Heart right ventricle (tissue), 16 donors: ENCODE results near the gene ATP2C2. TPM values are rescaled to one million over a fixed set of nuclear protein-coding genes. Genes with fewer than 3 reads are reported as not detected.
A peak's percentile ranks its signal among the peaks of the same experiment; 100 is the strongest.
"Not testable (repeated sequence)": the region's sequence is repeated elsewhere in the genome, so short reads cannot be mapped to it uniquely, and the experiment has no call there.

ENCODE experiments used
- ATAC-seq, 8 donors: fragments of 200-7000 bp; cut with Tn5 transposase; one replicate each; pipeline ENCODE4 v1.9.1; 2020; ENCODE audit warnings: mild to moderate bottlenecking in 8 of 8, moderate library complexity in 8 of 8, moderate number of reproducible peaks in 1 of 8
- DNase-seq, 2 donors: peaks; one replicate each; pipeline ENCODE4 v3.0.0-alpha.2; 2020
- H3K27ac ChIP-seq, 10 donors: fragments of 200-600 bp; sonication (generic) in 2 of 10; one replicate each; pipeline versions ENCODE4 v1.5.0 to v1.8.0; 2020 to 2022; ENCODE audit warnings: mild to moderate bottlenecking in 3 of 10
- H3K27me3 ChIP-seq, 7 donors: fragments of 200-600 bp; one replicate each; pipeline ENCODE4 v1.8.0; 2021 to 2022; ENCODE audit warnings: mild to moderate bottlenecking in 2 of 7
- H3K36me3 ChIP-seq, 9 donors: fragments of 200-600 bp; sonication (generic) in 1 of 9; one replicate each; pipeline versions ENCODE4 v1.5.0 to v1.8.0; 2020 to 2022; ENCODE audit warnings: mild to moderate bottlenecking in 2 of 9
- H3K4me1 ChIP-seq, 9 donors: fragments of 200-600 bp; sonication (generic) in 1 of 9; one replicate each; pipeline versions ENCODE4 v1.5.0 to v1.8.0; 2020 to 2022; ENCODE audit warnings: mild to moderate bottlenecking in 4 of 9
- H3K4me3 ChIP-seq, 10 donors: fragments of 200-600 bp; sonication (generic) in 2 of 10; one replicate each; pipeline versions ENCODE4 v1.5.0 to v1.8.0; 2020 to 2022; ENCODE audit warnings: mild to moderate bottlenecking in 7 of 10, moderate library complexity in 2 of 10
- H3K9me3 ChIP-seq, 11 donors: fragments of 200-600 bp in 10 of 11; sonication (generic) in 2 of 11; one replicate each; pipeline versions ENCODE4 v1.5.0 to v1.8.0; 2013 to 2022; ENCODE audit warnings: mild to moderate bottlenecking in 2 of 11, control low read depth in 1 of 11, moderate library complexity in 1 of 11
- WGBS, 2 donors: extraction: QIAGEN DNeasy Blood & Tissue Kit; methylation state at CpG; one replicate each; pipeline ENCODE4 v1.1.7; 2013; ENCODE audit warnings: inconsistent platforms in 1 of 2; 5-methylcytosine and 5-hydroxymethylcytosine counted together
- intact Hi-C, 10 donors: fragments of 100-400 bp; cut with DNase I; formaldehyde crosslinking; loops; one replicate each; pipeline versions ENCODE4 v1.11.1 to v1.14.2; 2022
- polyA plus RNA-seq, 2 donors: library from polyadenylated mRNA; stranded (reverse); fragments of 200-250 nt; gene quantifications; one replicate each; pipeline ENCODE4 v1.2.3, GENCODE V29; 2013
- total RNA-seq, 10 donors: library from RNA; stranded (reverse); fragmentation: NEBNext Ultra II Directional in 3 of 10; extraction: Animal tissue kit (Norgen Biotek cat#: 25700) in 3 of 10; gene quantifications; one replicate each; pipeline versions ENCODE4 v1.2.1 to v1.2.4, GENCODE V29; 2021 to 2023
- TF ChIP-seq, protein P1 (sequence below), 9 donors: fragments of 200-600 bp; sonication (generic) in 2 of 9; IDR thresholded peaks; one replicate each; pipeline versions ENCODE4 v1.5.0 to v1.8.0; 2021 to 2022; ENCODE audit warnings: antibody characterized with exemption in 9 of 9, mild to moderate bottlenecking in 5 of 9, moderate library complexity in 1 of 9
- donor health status: Arrhythmogenic right ventricular cardiomyopathy.
- donor health status: ischemic (EF 13 %, LVEDD 7.1; RV severe dilation, severe dysfunction).
- donor health status: healthy with polysubstance abuse.
- donor health status: DM: no; HTN: yes; CAD: no.
- donor health status: DM: no; HTN: no; CAD: no.
- donor health status: ischemic (EF 25% LVEDD 6.9; RV normal size, moderate dysfunction).
- donor health status: ischemic (EF 25% LVEDD 5.7; RV mildly dilated, moderate dysfunction).
- donor health status: healthy.
- donor health status: DM: yes; HTN: yes; CAD: no.
- donor health status: Ischemic cardiomyopathy.
- donor health status: ischemic (EF 35%, LVEDD 5.7; RV mildly dilated, moderate dysfunction).
- donor health status: nonischemic (EF 11% LVEDD 7.7; RV severe dilation, severe dysfunction).
- donor health status: DM: yes; HTN: yes; CAD: no.
- donor health status: PGD.
- donor health status: ischemic (EF 29% LVEDD 5.4; RV normal size, mild dysfunction).
- donor health status: nonischemic (EF 23%, LVEDD 6.1; RV moderate dilation, normal function).

ATP2C2 gene
- total and polyA plus RNA-seq, 12 donors, result 0.01 TPM; not detected in 11

- intact Hi-C loops, result no loop called here
- Histone ChIP-seq H3K27ac (no peak overlapping the region), H3K27me3 (peaks cover 0 to 21% (median 7%) of the 10 kb centered on the region in 7 donors), H3K4me3 (peak overlapping the region in 1 of 10 donors; percentile 18), H3K36me3 (no peaks in the 10 kb centered on the region), H3K4me1 (peaks cover 0 to 11% (median 0%) of the 10 kb centered on the region in 9 donors), H3K9me3 (no peaks in the 10 kb centered on the region)
- 57 to 62% methylated on average over 20 of the region's 20 CpGs for WGBS, 2 donors
- TF ChIP-seq, protein P1, sequence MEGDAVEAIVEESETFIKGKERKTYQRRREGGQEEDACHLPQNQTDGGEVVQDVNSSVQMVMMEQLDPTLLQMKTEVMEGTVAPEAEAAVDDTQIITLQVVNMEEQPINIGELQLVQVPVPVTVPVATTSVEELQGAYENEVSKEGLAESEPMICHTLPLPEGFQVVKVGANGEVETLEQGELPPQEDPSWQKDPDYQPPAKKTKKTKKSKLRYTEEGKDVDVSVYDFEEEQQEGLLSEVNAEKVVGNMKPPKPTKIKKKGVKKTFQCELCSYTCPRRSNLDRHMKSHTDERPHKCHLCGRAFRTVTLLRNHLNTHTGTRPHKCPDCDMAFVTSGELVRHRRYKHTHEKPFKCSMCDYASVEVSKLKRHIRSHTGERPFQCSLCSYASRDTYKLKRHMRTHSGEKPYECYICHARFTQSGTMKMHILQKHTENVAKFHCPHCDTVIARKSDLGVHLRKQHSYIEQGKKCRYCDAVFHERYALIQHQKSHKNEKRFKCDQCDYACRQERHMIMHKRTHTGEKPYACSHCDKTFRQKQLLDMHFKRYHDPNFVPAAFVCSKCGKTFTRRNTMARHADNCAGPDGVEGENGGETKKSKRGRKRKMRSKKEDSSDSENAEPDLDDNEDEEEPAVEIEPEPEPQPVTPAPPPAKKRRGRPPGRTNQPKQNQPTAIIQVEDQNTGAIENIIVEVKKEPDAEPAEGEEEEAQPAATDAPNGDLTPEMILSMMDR (IDR thresholded peaks at IDR 0.05), result no peak
- DNase-seq, result no peak
- peak in 2 of 8 donors; percentile 24 to 34 for ATAC-seq
Observed at GRCh38 chr16:84391151-84392030, 23.1 kb downstream of the ATP2C2 start.

DNA sequence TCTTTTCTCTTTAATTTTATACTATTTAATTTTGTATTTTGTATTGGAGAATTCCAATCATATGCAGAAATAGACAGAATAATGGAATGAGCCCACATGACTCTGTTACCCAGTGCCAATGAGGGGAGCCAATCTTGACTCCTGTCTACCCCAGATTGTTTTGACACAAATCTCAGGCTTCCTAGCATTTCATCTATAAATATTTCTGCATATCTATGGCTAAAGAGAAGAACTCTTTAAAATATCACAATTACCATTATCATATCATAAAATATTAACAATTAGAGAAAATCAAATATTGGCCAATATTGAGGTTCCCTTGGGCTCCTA, 23.7 kb downstream of the ATP2C2 start:
- H3K9me3 ChIP-seq, result no peaks in the 10 kb centered on the region
- H3K4me3 ChIP-seq, result no peak overlapping the region
- TF ChIP-seq, protein P1 (IDR thresholded peaks at IDR 0.05), result no peak
- H3K27ac ChIP-seq, result no peak overlapping the region
- ATAC-seq (no peak), DNase-seq (no peak)
- intact Hi-C loops, result no loop called here
- H3K27me3 ChIP-seq, result peaks cover 0 to 27% (median 9%) of the 10 kb centered on the region in 7 donors
- H3K36me3 ChIP-seq, result no peaks in the 10 kb centered on the region
- peaks cover 0 to 14% (median 0%) of the 10 kb centered on the region in 9 donors for H3K4me1 ChIP-seq

DNA sequence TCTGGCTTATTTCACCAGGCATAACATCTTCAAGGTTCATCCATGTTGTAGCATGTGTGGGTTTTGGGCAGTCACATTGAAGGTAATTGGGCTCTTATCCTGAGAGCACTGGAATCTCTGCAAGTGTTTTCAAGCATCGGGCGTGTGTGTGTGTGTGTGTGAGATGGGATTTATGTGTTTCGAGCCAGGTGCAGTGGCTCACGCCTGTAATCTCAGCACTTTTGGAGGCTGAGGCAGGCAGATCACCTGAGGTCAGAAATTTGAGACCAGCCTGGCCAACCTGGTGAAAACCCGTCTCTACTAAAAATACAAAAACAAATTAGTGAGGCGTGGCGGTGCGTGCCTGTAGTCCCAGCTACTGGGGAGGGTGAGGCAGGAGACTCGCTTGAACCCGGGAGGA, 27.7 kb downstream of the ATP2C2 start:
- peaks cover 0 to 30% (median 9%) of the 10 kb centered on the region in 7 donors for H3K27me3 ChIP-seq
- H3K4me3 ChIP-seq, H3K27ac ChIP-seq, H3K36me3 ChIP-seq, intact Hi-C loops, DNase-seq, H3K9me3 ChIP-seq, ATAC-seq: not testable (repeated sequence)
- peaks cover 0 to 20% (median 0%) of the 10 kb centered on the region in 9 donors for H3K4me1 ChIP-seq
- 82 to 86% methylated on average over 10 of the region's 10 CpGs for WGBS, 2 donors

GRCh38 chr16:84396537-84397008, 28.2 kb downstream of the ATP2C2 start:
- Histone ChIP-seq H3K36me3 (no peaks in the 10 kb centered on the region), H3K4me3 (no peak overlapping the region), H3K4me1 (peaks cover 0 to 15% (median 0%) of the 10 kb centered on the region in 9 donors), H3K9me3 (peaks cover 0 to 3% (median 0%) of the 10 kb centered on the region in 11 donors), H3K27me3 (peaks cover 0 to 35% (median 9%) of the 10 kb centered on the region in 7 donors), H3K27ac (no peak overlapping the region)
- ATAC-seq, result no peak
- DNase-seq, result no peak
- intact Hi-C loops, result no loop called here
- TF ChIP-seq, protein P1 (IDR thresholded peaks at IDR 0.05), result no peak
- WGBS, 2 donors, result 60 to 67% methylated on average over 9 of the region's 9 CpGs

DNA sequence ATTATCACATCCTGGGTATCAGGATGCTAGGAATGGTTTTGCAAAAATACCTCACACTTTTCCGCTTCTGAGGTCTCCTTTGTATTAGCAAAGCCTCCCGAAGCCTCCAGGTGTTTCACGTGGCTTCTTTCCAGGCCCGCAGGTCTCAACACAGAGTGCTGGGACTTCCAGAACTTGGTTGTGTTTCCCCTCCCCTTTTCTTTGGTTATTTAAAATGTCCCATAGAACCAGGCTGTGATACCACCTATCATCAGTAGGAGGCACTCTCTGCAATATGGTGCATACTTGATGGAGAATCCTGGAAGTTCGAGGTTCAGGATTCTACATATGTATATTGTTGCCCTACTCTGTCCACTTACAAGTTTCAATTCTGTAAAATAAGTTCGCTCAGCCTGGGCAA, 28.8 kb downstream of the ATP2C2 start:
- intact Hi-C loops, result no loop called here
- peaks cover 0 to 7% (median 0%) of the 10 kb centered on the region in 11 donors for H3K9me3 ChIP-seq
- 77 to 86% methylated on average over 6 of the region's 6 CpGs for WGBS, 2 donors
- no peak for ATAC-seq
- no peaks in the 10 kb centered on the region for H3K36me3 ChIP-seq
- H3K27ac ChIP-seq, result no peak overlapping the region
- H3K4me3 ChIP-seq, result no peak overlapping the region
- no peak for DNase-seq
- TF ChIP-seq, protein P1 (IDR thresholded peaks at IDR 0.05), result no peak
- peaks cover 0 to 13% (median 0%) of the 10 kb centered on the region in 9 donors for H3K4me1 ChIP-seq
- peaks cover 0 to 35% (median 9%) of the 10 kb centered on the region in 7 donors for H3K27me3 ChIP-seq
